HL-60 (cell line): ENCODE data around the gene CRYZ.

Experiments
- DNase-seq, 2 experiments: peaks; one replicate each; pipeline ENCODE4 v3.0.0-alpha.2; 2010 to 2020; ENCODE audit warnings: low read depth in 1 of 2, low spot score in 1 of 2
- H3K27ac ChIP-seq: fragments of 250-450 bp; sonication (Bioruptor Pico); replicated peaks from 2 replicates; pipeline ENCODE4 v1.5.1; 2020; ENCODE audit warnings: mild to moderate bottlenecking, moderate library complexity
- H3K27me3 ChIP-seq: fragments of 250-450 bp; sonication (Bioruptor Pico); 2 replicates; pipeline ENCODE4 v1.5.1; 2021; ENCODE audit warnings: mild to moderate bottlenecking, moderate library complexity; ENCODE audit not compliant: insufficient read depth, poor library complexity, severe bottlenecking
- H3K4me3 ChIP-seq: replicated peaks from 2 replicates; pipeline ENCODE4 v1.5.1; 2011; ENCODE audit warnings: mild to moderate bottlenecking, control low read depth, low read length; ENCODE audit not compliant: insufficient read depth
- GABPA ChIP-seq: IDR thresholded peaks from 2 replicates; pipeline ENCODE4 v1.6.1; 2012; ENCODE audit warnings: low read depth
- POLR2AphosphoS5 ChIP-seq: IDR thresholded peaks from 2 replicates; pipeline ENCODE4 v1.6.1; 2012; ENCODE audit warnings: low read depth
- REST ChIP-seq: IDR thresholded peaks from 2 replicates; pipeline ENCODE4 v1.6.1; 2012; ENCODE audit warnings: low read depth; ENCODE audit not compliant: insufficient replicate concordance
- SPI1 ChIP-seq: IDR thresholded peaks from 2 replicates; pipeline ENCODE4 v1.6.1; 2012; ENCODE audit warnings: low read depth, mild to moderate bottlenecking, borderline replicate concordance
- TF ChIP-seq, protein P1 (sequence below): IDR thresholded peaks from one replicate; pipeline ENCODE4 v1.5.1; 2011; ENCODE audit warnings: low read length, control low read depth, inconsistent platforms; ENCODE audit not compliant: insufficient read depth

The CRYZ gene

GRCh38 chr1:74772945-74773344 lies 40.1 kb upstream of the CRYZ start:
- H3K27ac ChIP-seq, result no peak overlapping the region
- TF ChIP-seq REST (no peak), POLR2AphosphoS5 (no peak), SPI1 (no peak), GABPA (no peak)
- TF ChIP-seq, protein P1, sequence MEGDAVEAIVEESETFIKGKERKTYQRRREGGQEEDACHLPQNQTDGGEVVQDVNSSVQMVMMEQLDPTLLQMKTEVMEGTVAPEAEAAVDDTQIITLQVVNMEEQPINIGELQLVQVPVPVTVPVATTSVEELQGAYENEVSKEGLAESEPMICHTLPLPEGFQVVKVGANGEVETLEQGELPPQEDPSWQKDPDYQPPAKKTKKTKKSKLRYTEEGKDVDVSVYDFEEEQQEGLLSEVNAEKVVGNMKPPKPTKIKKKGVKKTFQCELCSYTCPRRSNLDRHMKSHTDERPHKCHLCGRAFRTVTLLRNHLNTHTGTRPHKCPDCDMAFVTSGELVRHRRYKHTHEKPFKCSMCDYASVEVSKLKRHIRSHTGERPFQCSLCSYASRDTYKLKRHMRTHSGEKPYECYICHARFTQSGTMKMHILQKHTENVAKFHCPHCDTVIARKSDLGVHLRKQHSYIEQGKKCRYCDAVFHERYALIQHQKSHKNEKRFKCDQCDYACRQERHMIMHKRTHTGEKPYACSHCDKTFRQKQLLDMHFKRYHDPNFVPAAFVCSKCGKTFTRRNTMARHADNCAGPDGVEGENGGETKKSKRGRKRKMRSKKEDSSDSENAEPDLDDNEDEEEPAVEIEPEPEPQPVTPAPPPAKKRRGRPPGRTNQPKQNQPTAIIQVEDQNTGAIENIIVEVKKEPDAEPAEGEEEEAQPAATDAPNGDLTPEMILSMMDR, result no peak
- no peak for DNase-seq
- no peaks in the 10 kb centered on the region for H3K27me3 ChIP-seq
- no peak overlapping the region for H3K4me3 ChIP-seq

DNA sequence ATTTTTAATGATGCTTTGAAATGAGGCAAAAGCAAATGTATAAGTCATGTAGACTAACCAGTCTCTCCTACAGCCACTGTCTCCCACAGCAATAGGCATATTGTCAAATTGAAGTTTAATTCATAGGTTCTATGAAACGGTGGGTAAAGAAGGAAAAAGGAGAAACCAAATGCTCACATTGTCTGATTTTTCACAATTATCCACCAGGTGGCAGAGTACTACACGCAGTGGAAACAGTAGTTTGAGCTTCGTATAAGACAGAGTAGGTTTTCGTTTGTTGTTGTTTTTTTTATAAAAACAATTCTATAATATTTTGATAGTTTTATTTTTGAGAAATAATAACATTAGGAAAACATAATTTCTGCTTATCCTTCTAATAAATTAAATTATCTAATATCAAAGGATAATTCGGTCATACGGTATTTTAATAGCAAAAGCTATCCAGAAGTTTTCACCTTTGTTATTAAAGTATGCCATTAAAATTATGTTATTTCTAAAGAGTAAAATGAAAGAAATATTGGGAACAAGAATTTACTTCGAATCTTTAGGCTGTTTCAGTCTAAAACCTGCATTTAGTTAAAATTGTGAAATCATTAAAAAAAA lies 39.2 kb upstream of the CRYZ start:
- no peak overlapping the region for H3K4me3 ChIP-seq
- H3K27me3 ChIP-seq, result no peaks in the 10 kb centered on the region
- DNase-seq, result peak in 1 of 2 experiments; percentile 11
- TF ChIP-seq POLR2AphosphoS5 (no peak), REST (no peak), GABPA (no peak), SPI1 (no peak)
- TF ChIP-seq, protein P1, result peak; percentile 53
- no peak overlapping the region for H3K27ac ChIP-seq

GRCh38 chr1:74767490-74767889 lies 34.6 kb upstream of the CRYZ start:
- Histone ChIP-seq H3K27ac (no peak overlapping the region), H3K4me3 (no peak overlapping the region), H3K27me3 (no peaks in the 10 kb centered on the region)
- peak in 1 of 2 experiments; percentile 37 for DNase-seq
- TF ChIP-seq GABPA, result no peak
- no peak for TF ChIP-seq POLR2AphosphoS5
- TF ChIP-seq, protein P1, result peak; percentile 30

DNA sequence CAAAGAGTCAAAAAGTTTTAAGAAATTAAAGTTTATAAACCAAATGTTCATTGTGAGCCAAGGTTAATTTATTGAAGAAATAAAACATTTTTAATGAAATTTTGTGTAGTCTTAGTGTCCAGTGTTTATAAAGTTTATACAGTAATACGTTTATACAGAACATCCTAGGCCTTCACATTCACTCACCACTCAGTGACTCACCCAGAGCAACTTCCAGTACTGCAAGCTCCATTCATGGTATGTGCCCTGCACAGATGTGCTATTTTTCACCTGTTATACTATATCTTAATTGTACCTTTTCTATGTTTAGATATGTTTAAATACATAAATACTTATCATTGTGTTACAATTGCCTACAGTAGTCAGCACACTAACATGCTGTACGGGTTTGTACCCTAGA lies 33.7 kb upstream of the CRYZ start:
- no peaks in the 10 kb centered on the region for H3K27me3 ChIP-seq
- H3K27ac ChIP-seq, result no peak overlapping the region
- H3K4me3 ChIP-seq, result no peak overlapping the region
- no peak for DNase-seq
- no peak for TF ChIP-seq REST
- TF ChIP-seq, protein P1, result no peak
- no peak for TF ChIP-seq POLR2AphosphoS5
- no peak for TF ChIP-seq GABPA
